Measurements from ENCODE around the gene UBE2Z.
A peak's percentile ranks its signal among the peaks of the same experiment; 100 is the strongest.
"Not testable (repeated sequence)": the region's sequence is repeated elsewhere in the genome, so short reads cannot be mapped to it uniquely, and the experiment has no call there.

Gene UBE2Z

DNA sequence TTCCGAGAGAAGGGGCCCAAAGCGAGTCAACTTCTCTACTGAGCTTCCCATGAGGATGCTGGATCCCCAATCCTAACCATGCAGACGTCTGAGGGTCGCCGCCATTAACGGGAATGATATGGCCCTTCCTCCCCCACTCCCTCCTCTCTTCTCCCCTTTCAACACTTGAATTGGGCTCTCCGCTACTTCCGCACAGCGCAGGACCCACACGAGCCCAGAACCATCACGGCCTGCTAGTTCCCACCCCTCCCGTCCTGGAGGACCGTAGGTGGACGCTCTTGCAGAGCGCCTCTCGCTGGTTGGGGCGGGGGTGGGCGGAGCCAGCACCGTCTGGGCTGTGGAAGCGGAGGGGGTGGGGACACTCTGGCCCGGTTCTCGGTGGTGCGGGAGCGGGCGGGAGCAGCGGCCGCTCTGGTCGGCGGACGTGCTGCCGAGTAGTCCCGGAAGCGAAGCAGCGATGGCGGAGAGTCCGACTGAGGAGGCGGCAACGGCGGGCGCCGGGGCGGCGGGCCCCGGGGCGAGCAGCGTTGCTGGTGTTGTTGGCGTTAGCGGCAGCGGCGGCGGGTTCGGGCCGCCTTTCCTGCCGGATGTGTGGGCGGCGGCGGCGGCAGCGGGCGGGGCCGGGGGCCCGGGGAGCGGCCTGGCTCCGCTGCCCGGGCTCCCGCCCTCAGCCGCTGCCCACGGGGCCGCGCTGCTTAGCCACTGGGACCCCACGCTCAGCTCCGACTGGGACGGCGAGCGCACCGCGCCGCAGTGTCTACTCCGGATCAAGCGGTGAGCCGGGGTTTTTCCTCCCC lies at the start of gene UBE2Z:
Gene UBE2Z (plus strand): TSS at position 361 of the 797 bp plus-strand sequence. CDS start 97 bp downstream, at position 458.
- DNase-seq = peak; percentile 88 to 91

DNA sequence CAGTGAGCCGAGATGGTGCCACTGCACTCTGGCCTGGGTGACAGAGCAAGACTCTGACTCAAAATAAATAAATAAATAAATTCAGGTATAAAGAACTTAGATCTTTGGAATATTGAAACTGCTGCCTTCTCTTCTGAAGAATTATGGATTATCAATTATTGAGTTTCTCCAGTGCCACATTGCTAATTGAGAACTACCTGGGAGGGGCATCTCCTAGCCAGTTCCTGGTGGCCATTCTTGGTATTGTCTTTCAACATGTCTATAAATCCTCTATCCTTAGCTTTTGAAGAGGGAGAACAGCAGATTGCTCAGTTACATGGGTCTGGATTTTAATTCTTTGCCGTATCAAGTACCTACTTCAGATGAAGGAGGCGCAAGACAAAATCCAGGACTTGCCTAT lies 48.2 kb upstream of the UBE2Z start:
- no peak for DNase-seq

DNA sequence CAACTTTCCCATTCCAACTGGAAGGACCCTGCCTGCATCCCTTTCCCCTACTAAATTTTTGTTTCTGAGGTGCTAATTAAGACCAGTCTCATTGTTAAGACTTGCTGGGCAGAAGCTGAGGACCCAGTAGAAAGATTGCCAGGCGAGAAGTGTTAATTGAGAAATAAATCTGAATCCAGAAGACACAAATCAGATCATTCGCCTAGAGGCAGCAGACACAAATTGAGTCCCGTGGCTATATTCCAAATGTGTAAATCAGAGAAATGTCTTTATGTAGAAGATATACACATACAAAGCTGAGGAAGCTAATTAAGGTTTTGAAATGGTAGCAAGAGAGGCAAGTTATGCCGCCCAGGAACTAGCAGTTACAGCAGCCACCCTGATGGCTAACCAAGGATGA lies 47.8 kb upstream of the UBE2Z start:
- DNase-seq = no peak

DNA sequence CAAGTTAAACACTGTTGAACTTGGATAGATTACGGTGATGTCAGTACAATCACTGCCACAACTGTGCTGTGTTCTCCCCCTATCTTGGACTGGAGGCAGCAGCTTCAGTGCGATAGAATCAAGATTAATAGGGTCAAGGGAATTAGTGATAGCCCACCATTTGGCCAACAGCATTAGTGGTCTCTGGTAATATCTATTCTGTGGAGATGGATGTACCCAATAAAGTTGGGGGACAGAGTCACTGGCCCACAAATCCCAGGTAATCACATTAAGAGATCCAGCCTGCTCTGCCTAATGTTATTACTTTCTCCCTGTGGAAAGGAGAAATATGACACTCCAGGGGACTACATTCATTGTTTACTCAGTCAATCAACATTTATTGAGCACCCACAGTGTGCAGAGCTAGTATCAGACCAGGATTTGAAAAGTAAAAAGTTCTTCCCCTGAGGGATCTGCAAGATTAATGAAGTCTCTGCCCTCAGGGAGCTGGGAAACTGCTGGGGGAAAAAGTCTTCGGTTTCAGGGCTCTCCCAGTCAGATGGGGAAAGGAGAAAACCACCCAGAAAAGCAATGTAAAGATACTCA lies 39.2 kb upstream of the UBE2Z start:
- DNase-seq = no peak

DNA sequence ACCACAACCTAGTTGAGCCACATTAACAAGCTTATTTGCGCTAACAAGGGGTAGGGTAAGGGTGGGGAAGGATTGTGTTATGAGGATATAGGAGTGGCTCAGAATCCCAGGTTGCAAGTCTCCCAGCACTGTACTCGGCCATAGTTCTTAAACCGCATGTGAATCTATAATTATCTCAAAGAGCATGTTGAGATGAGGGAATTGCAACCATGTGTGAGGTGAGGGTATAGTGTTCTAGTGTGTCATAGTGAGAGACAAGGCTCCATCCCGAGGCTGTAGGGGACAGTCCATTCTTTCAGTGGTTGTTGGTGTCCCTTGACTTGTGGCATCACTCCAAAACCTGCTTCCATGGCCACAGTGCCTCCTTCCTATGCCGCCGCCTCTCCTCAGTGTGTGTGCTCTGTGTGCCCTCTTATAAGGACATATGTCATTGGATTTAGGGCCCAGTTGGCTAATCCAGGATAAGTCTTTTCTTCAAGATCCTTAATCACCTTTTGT lies 38.3 kb upstream of the UBE2Z start:
- no peak for DNase-seq

DNA sequence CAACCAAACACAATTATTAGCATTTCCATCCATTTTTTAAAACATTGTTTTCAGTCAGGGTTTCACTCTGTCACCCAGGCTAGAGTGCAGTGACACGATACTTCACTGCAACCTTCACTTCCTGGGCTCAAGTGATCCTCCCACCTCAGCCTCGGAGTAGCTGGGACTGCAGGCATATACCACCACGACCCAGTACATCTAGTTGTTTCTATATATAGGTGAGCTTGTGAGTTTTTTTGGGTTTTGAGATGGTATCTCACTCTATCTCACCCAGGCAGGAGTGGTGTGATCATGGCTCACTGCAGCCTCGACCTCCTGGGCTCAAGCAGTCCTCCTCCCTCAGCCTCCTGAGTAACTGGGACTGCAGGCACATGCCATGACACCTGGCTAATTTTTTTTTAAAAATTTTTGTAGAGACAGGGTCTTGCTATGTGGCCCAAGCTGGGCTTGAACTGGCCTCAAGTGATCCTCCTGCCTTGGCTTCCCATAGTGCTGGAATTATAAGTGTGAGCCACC lies 37.1 kb upstream of the UBE2Z start:
- DNase-seq = no peak

DNA sequence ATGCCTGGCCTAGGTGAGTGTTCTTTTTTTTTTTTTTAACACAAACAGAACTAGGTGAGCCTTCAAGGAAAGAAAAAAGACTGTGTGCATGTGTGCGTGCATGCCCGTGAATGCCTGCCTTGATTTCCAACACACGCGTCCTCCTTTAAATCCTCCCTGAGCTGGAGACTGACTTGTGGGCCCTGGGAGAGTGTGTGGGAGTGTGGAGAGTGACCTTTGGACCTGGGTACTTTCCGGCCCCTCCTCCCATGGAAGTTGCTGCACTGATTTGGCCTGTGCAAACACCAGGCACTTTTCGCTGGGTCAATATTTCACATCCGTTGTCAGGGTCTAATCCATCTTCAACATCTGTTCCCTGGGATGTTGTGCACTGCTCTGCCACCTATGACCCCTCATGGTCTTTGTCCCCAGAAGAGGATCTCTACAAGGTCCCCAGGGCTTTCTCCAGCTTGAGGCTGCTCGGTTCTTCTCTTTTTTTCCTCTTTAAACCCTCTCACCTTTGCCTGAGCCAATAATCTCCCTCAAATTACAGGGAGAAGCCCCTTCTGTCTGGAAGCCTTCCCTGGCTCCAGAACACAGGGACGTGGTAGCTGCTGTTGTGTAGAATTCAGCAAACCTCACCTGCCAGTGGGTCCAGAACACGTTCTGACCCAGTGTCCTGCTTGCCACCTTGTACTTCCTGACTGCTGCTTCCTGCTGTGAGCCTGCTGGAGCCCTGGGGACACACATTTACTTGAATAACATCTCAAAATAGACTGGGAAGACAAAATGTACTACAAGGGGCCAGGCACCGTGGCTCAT lies 36.5 kb upstream of the UBE2Z start:
- DNase-seq = no peak

DNA sequence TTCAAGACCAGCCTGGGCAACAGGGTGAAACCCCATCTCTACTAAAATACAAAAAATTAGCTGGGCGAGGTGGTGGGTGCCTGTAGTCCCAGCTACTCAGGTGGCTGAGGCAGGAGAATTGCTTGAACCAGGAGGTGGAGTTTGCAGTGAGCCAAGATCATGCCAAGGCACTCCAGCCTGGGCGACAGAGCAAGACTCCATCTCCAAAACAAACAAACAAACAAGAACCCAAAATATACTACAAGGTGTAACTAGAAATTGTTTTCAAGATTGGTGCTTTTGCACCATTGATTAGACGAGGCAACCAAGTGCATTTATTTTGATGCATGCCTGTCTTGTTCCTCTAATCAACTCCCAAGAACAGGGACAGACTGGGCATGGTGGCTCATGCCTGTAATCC lies 35.8 kb upstream of the UBE2Z start:
- DNase-seq = not testable (repeated sequence)

DNA sequence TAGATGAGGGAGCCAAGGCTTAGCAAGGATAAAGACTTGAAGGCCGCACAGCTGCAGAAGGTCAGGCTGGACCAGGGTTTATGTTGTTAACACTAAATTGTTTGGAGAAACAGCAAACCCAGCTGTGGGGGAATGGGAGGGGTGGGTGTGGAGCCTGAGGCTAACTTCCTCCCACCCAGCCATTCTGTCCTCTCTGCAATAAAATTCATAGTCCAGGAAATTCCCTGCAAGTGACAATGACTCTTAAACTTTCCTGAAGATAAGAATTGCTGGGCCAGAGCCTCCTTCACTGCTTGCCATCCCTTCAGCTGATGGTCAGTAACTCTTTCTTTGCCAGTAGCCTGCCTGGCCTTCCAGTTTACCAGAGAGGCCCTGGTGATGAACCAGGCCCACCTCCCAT lies 35.0 kb upstream of the UBE2Z start:
- no peak for DNase-seq

DNA sequence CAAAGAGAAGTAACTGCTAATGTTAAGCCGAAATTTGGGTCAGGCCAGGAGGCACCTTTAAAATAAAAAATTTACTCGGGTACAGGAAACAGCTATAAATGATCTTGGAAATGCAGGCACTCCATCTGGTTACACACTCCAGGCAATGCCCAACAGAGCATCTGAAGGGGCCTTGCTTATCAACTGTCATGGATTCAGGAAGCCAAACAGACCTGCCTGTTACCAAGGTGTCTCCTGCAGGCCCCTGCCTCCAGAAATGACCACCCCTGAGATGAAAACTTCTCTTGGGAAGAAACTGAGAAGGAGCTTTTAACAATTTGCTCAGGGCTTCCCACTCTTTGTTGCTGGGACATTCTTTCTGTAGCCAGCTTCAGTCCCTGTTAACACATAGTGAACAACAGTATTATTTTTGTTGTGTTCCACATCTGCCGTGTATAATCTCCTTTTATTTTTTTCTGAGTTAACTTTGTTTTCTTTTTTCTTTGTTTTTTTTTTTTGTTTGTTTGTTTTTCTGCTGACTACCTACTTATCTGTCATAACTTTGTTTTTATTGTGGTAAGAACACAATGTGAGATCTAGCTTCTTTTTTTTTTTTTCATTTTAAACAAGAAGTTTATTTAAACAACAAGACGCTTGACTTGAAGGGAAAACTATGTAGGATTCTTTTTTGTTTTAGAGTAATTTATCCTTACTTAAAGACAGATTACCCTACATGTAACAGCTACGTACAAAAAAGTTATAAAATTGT lies 34.3 kb upstream of the UBE2Z start:
- DNase-seq = no peak

DNA sequence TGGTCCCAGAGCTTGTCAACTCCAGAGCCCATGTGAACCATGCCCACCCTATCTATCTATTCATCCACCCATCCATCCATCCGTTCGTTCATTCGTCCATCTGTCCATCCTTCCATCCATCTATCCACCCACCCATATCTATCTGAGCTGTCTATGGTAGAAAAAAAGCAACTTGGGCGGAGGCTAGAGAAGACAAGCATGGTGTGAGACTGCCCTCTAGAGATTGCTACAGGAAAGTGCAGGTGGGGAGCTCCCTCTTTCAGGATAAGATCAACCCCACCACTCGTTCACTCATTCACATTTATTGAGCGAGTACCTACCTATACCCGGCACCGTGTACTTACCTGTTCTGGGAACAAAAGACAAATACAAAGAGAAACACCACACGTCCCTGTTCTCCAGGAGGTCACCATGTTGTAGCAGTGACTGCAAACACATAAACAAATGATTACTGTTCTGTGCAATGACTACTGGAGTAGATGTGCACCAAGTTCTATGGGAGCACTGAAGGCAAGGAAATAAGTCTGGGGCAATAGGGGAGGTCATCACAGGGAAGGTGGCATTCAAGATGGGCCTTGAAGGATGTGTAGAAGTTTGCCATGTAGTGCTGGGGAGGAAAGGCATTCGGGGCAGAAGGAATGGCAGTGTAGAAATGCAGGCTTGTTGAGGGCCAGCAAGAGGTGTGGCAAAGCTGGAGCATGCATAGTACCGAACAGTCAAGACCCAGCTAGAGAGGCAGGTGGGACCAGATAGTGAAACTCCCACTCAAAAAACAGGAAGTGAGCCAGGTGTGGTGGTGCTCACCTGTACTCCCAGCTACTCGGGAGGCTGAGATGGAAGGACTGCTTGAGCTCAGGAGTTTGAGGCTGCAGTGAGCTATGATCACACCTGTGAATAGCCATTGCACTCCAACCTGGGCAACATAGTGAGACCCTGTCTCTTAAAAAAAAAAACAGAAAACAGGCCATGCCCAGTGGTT lies 29.0 kb upstream of the UBE2Z start:
- DNase-seq = peak; percentile 53 to 58

DNA sequence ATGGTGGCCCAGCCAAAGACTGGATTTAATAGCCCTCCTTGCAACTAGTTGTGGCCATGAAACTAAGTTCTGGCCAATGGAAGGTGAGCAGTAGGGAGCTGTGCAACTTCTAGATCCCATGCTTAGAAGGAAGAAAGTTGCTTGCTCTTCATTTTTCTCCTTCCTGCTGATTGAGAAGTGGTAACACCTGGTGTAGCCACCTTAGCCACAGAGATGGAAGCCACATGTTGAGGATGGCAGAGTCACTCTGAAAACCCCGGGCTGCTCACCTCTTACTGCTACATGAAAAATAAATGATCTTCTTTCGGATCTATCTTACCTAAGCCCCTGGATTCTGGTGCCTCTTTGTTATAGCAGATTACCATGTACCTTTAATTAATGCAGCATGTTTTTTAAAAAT lies 25.9 kb upstream of the UBE2Z start:
- DNase-seq = no peak

DNA sequence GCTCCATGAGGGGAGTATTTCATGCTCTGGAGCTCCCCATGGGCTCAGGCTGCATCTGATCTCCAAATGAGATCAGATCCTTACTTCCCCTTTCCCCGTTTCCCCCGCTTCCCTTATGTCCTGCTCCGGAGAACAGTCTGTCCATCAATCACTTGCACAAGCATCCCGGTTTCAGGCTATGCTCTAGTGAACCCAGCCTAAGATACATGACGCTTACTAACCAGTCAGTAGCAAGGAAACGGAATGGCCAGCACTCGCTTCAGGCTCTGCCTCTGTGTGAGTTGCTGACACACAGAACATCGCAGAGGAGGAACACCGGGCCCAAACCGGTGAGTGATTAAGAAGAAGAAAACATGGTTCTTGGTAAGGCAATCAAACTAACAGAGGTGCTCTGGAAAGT lies 25.0 kb upstream of the UBE2Z start:
- DNase-seq = no peak

DNA sequence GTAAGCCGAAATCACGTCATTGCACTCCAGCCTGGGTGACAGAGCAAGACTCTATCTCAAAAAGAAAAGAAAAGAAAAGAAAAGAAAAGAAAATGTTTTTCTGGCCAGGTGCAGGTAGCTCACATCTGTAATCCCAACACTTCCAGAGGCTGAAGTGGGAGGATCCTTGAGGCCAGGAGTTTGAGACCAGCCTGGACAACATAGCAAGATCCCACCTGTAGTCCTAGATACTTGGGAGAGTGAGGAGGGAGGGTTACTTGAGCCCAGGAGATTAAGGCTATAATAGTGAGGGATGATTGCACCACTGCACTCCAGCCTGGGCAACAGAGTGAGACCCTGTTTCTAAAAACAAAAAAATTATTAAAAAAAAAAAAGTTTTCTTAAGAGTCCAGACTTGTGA lies 18.1 kb upstream of the UBE2Z start:
- no peak for DNase-seq

DNA sequence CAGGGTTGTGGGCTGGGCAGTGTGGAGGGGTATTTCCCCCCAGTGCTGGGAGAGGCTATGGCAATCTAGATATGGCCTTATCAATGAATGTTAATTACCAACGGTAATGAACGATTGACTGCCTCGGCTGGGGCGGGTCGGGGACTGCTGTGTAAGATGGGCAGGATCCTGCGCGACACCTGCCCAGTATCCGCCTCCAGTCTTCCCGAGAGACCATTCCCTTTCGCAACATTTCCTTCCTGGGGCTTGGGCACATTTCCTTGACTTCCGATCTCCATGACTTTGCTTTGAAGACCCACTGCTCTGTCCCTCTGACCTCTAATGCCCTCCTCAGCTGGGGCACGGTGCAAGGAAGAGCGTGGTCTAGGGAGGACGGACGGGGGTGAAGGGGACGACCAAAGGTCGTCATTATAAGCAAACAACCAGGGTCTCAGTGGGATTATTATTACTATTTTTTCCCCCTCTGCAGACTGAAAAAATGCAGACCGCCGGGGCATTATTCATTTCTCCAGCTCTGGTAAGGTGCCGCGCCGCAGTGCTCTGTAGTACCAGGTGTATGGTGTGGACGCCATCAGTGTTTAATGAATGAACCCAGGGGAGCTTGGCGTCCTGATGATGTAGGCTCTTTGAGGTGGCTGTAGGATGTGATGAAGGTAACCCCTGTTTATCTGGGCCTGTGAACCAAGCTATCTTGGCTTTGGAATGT lies 15.1 kb upstream of the UBE2Z start:
- DNase-seq = no peak

DNA sequence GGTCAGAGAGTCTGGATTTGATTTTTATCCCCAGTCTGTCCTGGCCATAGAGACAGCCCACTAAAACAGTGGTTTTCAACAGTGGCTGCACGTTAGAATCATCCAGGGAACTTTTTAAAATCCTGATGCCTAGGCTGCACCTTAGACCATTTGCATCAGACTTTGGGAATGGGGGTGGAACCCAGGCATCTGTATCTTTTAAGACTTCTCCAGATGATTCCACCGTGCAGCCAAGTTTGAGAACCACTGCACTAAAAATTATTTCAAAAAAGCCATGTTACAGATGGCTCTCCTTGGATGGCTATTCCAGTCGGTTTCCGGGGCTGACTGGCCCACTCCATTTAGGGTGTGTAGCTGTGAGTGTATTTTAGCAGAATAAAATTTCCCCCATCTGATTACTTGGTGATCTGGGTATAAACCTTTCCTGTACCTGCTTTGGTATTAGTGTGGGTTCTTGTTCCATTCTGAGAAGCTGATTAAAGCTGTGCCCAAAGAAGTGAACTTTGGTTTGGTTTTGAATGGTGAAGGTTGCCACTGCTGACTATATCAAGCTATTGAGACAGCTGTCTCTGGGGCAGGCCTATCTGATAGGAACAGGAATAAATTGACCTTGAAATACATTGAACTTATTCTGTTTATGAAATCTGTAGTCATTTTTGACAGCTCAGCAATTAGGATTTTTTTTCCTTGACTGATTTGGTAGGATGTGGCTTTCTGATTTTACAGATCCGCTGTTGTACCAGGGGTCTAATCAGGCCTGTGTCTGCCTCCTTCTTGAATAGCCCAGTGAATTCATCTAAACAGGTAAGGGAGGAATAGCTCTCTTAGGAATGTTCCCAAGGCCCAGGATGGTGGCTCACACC lies 14.3 kb upstream of the UBE2Z start:
- DNase-seq = no peak

DNA sequence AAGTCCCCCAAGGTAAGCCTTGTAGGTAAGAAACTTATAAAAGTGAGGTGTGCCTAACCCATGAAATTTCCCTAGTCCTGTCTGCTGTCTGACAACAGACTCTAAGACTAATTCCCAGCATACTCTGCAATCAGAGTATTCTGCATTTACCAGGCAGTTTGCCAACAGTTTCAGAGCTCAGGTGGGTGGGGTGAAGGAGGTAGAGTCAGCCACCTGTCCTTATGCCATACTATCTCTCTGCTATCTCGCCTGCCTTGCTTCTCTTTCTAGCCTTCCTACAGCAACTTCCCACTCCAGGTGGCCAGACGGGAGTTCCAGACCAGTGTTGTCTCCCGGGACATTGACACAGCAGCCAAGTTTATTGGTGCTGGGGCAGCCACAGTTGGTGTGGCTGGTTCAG lies 13.3 kb upstream of the UBE2Z start:
- DNase-seq = no peak

DNA sequence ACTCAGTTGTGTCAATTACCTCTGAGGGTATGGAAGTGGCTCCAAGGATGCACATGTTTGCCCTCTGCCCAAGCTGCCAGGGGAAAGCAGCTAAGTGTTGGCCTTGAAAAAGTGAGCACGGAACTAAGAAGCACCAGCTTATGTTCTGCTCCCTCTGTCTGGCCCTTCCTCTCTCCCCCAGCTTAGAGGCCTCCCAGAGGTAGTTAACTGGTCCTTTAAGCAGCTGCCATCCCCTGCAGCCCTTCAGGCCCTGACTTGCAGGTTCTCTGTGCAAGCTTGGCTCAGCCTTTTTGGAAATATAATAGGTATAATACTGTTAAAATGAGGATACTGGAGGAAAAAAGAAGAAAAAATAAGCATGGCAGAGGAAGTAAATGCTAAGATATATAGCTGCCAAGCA lies 7.0 kb upstream of the UBE2Z start:
- DNase-seq = no peak

DNA sequence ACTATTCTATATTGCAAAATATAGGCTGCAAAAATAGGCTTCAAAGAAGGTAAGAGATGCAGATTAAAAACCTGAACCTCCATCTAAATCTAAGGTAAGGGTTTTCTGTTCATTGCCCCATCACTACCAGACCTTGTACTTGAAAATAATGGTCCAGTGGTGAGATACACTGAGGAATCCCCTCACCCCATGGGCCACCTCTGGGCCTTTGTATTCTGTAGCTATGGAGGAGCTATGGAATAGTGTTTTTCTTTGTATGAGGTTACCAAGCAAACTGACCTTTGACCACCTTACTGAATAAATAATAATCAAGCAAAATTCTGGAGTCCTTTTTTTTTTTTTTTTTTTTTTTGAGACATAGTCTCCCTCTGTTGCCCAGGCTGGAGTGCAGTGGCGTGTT lies 4.8 kb upstream of the UBE2Z start:
- no peak for DNase-seq

DNA sequence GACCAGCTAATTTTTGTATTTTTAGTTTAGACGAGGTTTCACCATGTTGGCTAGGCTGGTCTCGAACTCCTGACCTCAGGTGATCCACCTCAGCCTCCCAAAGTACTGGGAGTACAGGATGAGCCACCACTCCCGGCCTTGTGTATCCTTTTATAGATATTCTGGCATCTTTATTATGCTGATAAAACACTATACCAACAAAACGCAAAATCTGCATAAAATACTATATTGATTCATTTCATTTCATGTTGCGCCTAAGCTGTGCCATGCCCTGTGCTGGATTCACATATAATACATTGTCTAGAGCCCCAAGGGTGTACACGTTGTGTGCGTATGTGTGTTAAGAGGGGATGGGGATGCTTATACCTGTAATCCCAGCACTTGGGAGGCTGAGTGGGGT lies 3.8 kb upstream of the UBE2Z start:
- no peak for DNase-seq
